SK-N-SH (cell line): ENCODE data around the gene ELF3. TPM values are rescaled to one million over a fixed set of nuclear protein-coding genes. Genes with fewer than 3 reads are reported as not detected.

ENCODE experiments used
- CTCF ChIA-PET: fragments of 300-600, 350-600 bp; formaldehyde crosslinking; extraction: SDS; loops from one replicate; lab custom pipeline; 2021; lab: Yijun Ruan, JAX
- POLR2A ChIA-PET: fragments of 350-600 bp; sonication (Branson Sonifier 250); formaldehyde crosslinking; extraction: SDS; loops from one replicate; lab custom pipeline; 2020; ENCODE audit warnings: antibody characterized with exemption, inconsistent platforms; lab: Yijun Ruan, JAX
- DNase-seq: peaks from one replicate; pipeline ENCODE4 v3.0.0; 2012
- H2AFZ ChIP-seq: fragments of 200-600 bp; sonication (generic); 2 replicates; pipeline ENCODE4 v1.8.1; 2016; ENCODE audit warnings: antibody characterized with exemption, mild to moderate bottlenecking, low read depth
- H3F3A ChIP-seq: fragments of 200-600 bp; sonication (generic); replicated peaks from 2 replicates; pipeline ENCODE3; 2016; ENCODE audit warnings: antibody characterized with exemption, mild to moderate bottlenecking; ENCODE audit not compliant: insufficient read depth
- H3K27ac ChIP-seq, 2 experiments: fragments of 200-500 bp in 1 of 2; fragments of 200-600 bp in 1 of 2; sonication (Bioruptor generic) in 1 of 2; sonication (generic), shearing (Covaris generic) in 1 of 2; 2 replicates each; pipeline versions ENCODE4 v1.5.1 to v1.6.1; 2014 to 2016; ENCODE audit warnings: low read depth in 2 of 2, inconsistent platforms in 1 of 2, low read length in 1 of 2, mild to moderate bottlenecking in 1 of 2, mixed read lengths in 1 of 2
- H3K27me3 ChIP-seq: fragments of 200-600 bp; sonication (generic), shearing (Covaris generic); 2 replicates; pipeline ENCODE4 v1.6.1; 2016; ENCODE audit warnings: mixed run types; ENCODE audit not compliant: insufficient read depth
- H3K36me3 ChIP-seq, 2 experiments: fragments of 200-500 bp in 1 of 2; fragments of 200-600 bp in 1 of 2; sonication (Bioruptor generic) in 1 of 2; sonication (generic) in 1 of 2; replicated peaks in 1 of 2; 2 replicates each; pipeline versions ENCODE3 to v1.5.1; 2014 to 2016; ENCODE audit warnings: low read length in 1 of 2, mild to moderate bottlenecking in 1 of 2; ENCODE audit not compliant: insufficient read depth in 2 of 2, control insufficient read depth in 1 of 2
- H3K4me1 ChIP-seq, 2 experiments: fragments of 200-500 bp in 1 of 2; fragments of 200-600 bp in 1 of 2; sonication (Bioruptor generic) in 1 of 2; sonication (generic), shearing (Covaris generic) in 1 of 2; 2 replicates each; pipeline versions ENCODE4 v1.5.1 to v1.6.1; 2014 to 2016; ENCODE audit warnings: low read depth in 1 of 2, low read length in 1 of 2, mixed run types in 1 of 2; ENCODE audit not compliant: insufficient read depth in 2 of 2, control insufficient read depth in 1 of 2
- H3K4me2 ChIP-seq: fragments of 200-600 bp; sonication (generic), shearing (Covaris generic); 2 replicates; pipeline ENCODE4 v1.6.1; 2017; ENCODE audit warnings: mixed run types
- H3K4me3 ChIP-seq, 2 experiments: fragments of 200-500 bp in 1 of 2; fragments of 200-600 bp in 1 of 2; sonication (Bioruptor generic) in 1 of 2; sonication (generic), shearing (Covaris generic) in 1 of 2; 2 replicates each; pipeline versions ENCODE4 v1.5.1 to v1.8.1; 2014 to 2016; ENCODE audit warnings: low read depth in 2 of 2, inconsistent platforms in 1 of 2, low read length in 1 of 2, mild to moderate bottlenecking in 1 of 2, mixed read lengths in 1 of 2, moderate library complexity in 1 of 2
- H3K79me2 ChIP-seq: fragments of 200-600 bp; sonication (generic); 2 replicates; pipeline ENCODE4 v1.8.1; 2017; ENCODE audit warnings: mild to moderate bottlenecking; ENCODE audit not compliant: insufficient read depth
- H3K9ac ChIP-seq: fragments of 200-600 bp; sonication (generic); 2 replicates; pipeline ENCODE4 v1.6.1; 2017; ENCODE audit warnings: mixed run types
- H3K9me2 ChIP-seq: fragments of 200-600 bp; sonication (generic); 2 replicates; pipeline ENCODE4 v1.6.1; 2017; ENCODE audit warnings: mixed run types
- H3K9me3 ChIP-seq: fragments of 200-600 bp; sonication (generic); 2 replicates; pipeline ENCODE4 v1.6.1; 2017; ENCODE audit warnings: mixed run types, mild to moderate bottlenecking, moderate library complexity
- H4K20me1 ChIP-seq: fragments of 200-600 bp; sonication (generic); 2 replicates; pipeline ENCODE4 v1.6.1; 2017; ENCODE audit warnings: mild to moderate bottlenecking, mixed run types; ENCODE audit not compliant: insufficient read depth
- CHD2 ChIP-seq: fragments of 150-350 bp; IDR thresholded peaks from 2 replicates; pipeline ENCODE4 v1.6.1; 2018; ENCODE audit warnings: low read length; ENCODE audit not compliant: partially characterized antibody
- ELF1 ChIP-seq: IDR thresholded peaks from 2 replicates; pipeline ENCODE4 v1.4.0; 2012
- FOSL2 ChIP-seq: IDR thresholded peaks from 2 replicates; pipeline ENCODE4 v1.4.0; 2012; ENCODE audit warnings: low read depth, mild to moderate bottlenecking, moderate library complexity, borderline replicate concordance
- GABPA ChIP-seq: IDR thresholded peaks from 2 replicates; pipeline ENCODE4 v1.4.0; 2012; ENCODE audit warnings: low read depth, mild to moderate bottlenecking
- GATA2 ChIP-seq: sonication (generic); formaldehyde crosslinking; IDR thresholded peaks from 2 replicates; pipeline ENCODE4 v1.5.0; 2020; ENCODE audit warnings: mild to moderate bottlenecking, missing genetic modification reagents
- JUND ChIP-seq: IDR thresholded peaks from 2 replicates; pipeline ENCODE4 v1.4.0; 2012
- PBX3 ChIP-seq: IDR thresholded peaks from 2 replicates; pipeline ENCODE4; 2012
- RCOR1 ChIP-seq: fragments of 150-350 bp; IDR thresholded peaks from 2 replicates; pipeline ENCODE4 v1.6.1; 2017; ENCODE audit warnings: antibody characterized with exemption, low read length
- RXRA ChIP-seq: IDR thresholded peaks from 2 replicates; pipeline ENCODE4 v1.4.0; 2012; ENCODE audit warnings: low read depth, mild to moderate bottlenecking, borderline replicate concordance
- SMC3 ChIP-seq: IDR thresholded peaks from 2 replicates; pipeline ENCODE4 v1.6.1; 2012; ENCODE audit warnings: low read depth, low read length, improper control_type of control experiment
- TAF1 ChIP-seq: IDR thresholded peaks from 2 replicates; pipeline ENCODE4 v1.6.1; 2012; ENCODE audit warnings: low read depth, mild to moderate bottlenecking, low read length, moderate library complexity, borderline replicate concordance
- USF2 ChIP-seq: fragments of 150-350 bp; IDR thresholded peaks from 2 replicates; pipeline ENCODE4 v1.6.1; 2017; ENCODE audit warnings: antibody characterized with exemption, low read length, low read depth, borderline replicate concordance
- YY1 ChIP-seq: IDR thresholded peaks from 2 replicates; pipeline ENCODE4 v1.4.0; 2012; ENCODE audit warnings: low read depth, mild to moderate bottlenecking
- WGBS: methylation state at CpG from one replicate; pipeline ENCODE4 v1.1.6; 2017; ENCODE audit warnings: low lambda C conversion rate; 5-methylcytosine and 5-hydroxymethylcytosine counted together
- polyA plus RNA-seq, 3 experiments: library from polyadenylated mRNA; depleted of rRNA; stranded (reverse); fragments of >200 nt; gene quantifications; 2 replicates each; pipeline ENCODE4 v1.2.3, GENCODE V29; 2012
- TF ChIP-seq, protein P1 (sequence below): fragments of 150-350 bp; IDR thresholded peaks from 2 replicates; pipeline ENCODE4 v1.6.1; 2016; ENCODE audit warnings: mild to moderate bottlenecking, low read depth, low read length
- TF ChIP-seq, protein P2 (sequence below): IDR thresholded peaks from 2 replicates; pipeline ENCODE4 v1.6.1; 2012; ENCODE audit warnings: mild to moderate bottlenecking, low read depth, low read length, moderate library complexity

ELF3 gene
- polyA plus RNA-seq, 1 of the 3 experiments (the other 2 are of a cell fraction), result 0.10 TPM

DNA sequence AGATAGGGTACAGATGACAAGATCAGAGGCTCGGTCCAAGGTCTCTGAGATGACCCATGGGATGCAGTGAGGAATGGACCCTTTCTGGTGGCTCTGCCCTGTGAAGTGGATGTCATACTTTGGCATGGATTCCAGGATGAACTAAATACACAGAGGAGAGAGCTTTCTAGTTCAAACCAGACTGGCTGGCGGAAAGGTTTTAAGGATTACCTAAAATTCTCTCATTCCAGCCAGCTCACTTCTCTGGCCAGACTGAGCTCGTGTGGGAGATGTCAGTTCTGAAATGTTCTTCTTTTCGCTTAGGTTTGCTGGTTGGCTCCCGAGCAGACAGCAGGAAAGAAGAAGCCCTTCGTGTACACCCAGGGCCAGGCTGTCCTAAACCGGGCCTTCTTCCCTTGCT lies 21.8 kb upstream of the ELF3 start:
- no peak for DNase-seq
- ChIA-PET CTCF (interaction anchor here (0.6 to 9.6 kb wide), 8 partner anchors 11 to 147 kb away, joined by 3 to 58 read pairs (median 5); partner anchors contain the start of genes ELF3 and GPR37L1), POLR2A (no interaction called here)
- no peak overlapping the region for H2AFZ ChIP-seq
- H3K9me2 ChIP-seq, result no peaks in the 10 kb centered on the region
- TF ChIP-seq RCOR1 (no peak), FOSL2 (no peak), RXRA (no peak), GATA2 (CRISPR knock-in tag) (no peak), PBX3 (no peak), YY1 (no peak), USF2 (no peak), CHD2 (no peak), SMC3 (no peak), ELF1 (no peak), TAF1 (no peak), GABPA (no peak), JUND (no peak)
- TF ChIP-seq, protein P1, sequence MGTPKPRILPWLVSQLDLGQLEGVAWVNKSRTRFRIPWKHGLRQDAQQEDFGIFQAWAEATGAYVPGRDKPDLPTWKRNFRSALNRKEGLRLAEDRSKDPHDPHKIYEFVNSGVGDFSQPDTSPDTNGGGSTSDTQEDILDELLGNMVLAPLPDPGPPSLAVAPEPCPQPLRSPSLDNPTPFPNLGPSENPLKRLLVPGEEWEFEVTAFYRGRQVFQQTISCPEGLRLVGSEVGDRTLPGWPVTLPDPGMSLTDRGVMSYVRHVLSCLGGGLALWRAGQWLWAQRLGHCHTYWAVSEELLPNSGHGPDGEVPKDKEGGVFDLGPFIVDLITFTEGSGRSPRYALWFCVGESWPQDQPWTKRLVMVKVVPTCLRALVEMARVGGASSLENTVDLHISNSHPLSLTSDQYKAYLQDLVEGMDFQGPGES, result no peak
- TF ChIP-seq, protein P2, sequence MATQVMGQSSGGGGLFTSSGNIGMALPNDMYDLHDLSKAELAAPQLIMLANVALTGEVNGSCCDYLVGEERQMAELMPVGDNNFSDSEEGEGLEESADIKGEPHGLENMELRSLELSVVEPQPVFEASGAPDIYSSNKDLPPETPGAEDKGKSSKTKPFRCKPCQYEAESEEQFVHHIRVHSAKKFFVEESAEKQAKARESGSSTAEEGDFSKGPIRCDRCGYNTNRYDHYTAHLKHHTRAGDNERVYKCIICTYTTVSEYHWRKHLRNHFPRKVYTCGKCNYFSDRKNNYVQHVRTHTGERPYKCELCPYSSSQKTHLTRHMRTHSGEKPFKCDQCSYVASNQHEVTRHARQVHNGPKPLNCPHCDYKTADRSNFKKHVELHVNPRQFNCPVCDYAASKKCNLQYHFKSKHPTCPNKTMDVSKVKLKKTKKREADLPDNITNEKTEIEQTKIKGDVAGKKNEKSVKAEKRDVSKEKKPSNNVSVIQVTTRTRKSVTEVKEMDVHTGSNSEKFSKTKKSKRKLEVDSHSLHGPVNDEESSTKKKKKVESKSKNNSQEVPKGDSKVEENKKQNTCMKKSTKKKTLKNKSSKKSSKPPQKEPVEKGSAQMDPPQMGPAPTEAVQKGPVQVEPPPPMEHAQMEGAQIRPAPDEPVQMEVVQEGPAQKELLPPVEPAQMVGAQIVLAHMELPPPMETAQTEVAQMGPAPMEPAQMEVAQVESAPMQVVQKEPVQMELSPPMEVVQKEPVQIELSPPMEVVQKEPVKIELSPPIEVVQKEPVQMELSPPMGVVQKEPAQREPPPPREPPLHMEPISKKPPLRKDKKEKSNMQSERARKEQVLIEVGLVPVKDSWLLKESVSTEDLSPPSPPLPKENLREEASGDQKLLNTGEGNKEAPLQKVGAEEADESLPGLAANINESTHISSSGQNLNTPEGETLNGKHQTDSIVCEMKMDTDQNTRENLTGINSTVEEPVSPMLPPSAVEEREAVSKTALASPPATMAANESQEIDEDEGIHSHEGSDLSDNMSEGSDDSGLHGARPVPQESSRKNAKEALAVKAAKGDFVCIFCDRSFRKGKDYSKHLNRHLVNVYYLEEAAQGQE, result no peak
- H3K4me3 ChIP-seq, result no peak overlapping the region
- H3K9ac ChIP-seq, result no peak overlapping the region
- H3K4me2 ChIP-seq, result no peak overlapping the region
- peaks cover 7% of the 10 kb centered on the region for H3F3A ChIP-seq
- peaks cover 18% of the 10 kb centered on the region for H4K20me1 ChIP-seq
- peaks cover 33 to 39% of the 10 kb centered on the region in 2 experiments for H3K36me3 ChIP-seq
- no peaks in the 10 kb centered on the region for H3K9me3 ChIP-seq
- H3K27ac ChIP-seq, result no peak overlapping the region
- H3K79me2 ChIP-seq, result peaks cover 50% of the 10 kb centered on the region
- peaks cover 0 to 9% of the 10 kb centered on the region in 2 experiments; a peak in 2 of 4 replicates for H3K4me1 ChIP-seq
- H3K27me3 ChIP-seq, result no peaks in the 10 kb centered on the region
- 83% methylated on average over 7 of the region's 7 CpGs for WGBS
